GM10847 (cell line): ENCODE results near the gene NT5C3B.
A peak's percentile ranks its signal among the peaks of the same experiment; 100 is the strongest.

Source experiments
- POLR2A ChIP-seq: IDR thresholded peaks from 2 replicates; pipeline ENCODE4 v1.6.1; 2011; ENCODE audit not compliant: insufficient read length; ENCODE audit errors: extremely low read depth

Gene NT5C3B

GRCh38 chr17:41835800-41836549 lies at the start of gene NT5C3B:
NT5C3B (minus strand) TSS chr17:41836232; CDS start chr17:41836193, 39 bp downstream.
- peak; percentile 43 for TF ChIP-seq POLR2A

- no peak for TF ChIP-seq POLR2A
Measured at GRCh38 chr17:41885733-41886132, 49.7 kb upstream of the NT5C3B start.

GRCh38 chr17:41882756-41883155 lies 46.7 kb upstream of the NT5C3B start:
- no peak for TF ChIP-seq POLR2A

DNA sequence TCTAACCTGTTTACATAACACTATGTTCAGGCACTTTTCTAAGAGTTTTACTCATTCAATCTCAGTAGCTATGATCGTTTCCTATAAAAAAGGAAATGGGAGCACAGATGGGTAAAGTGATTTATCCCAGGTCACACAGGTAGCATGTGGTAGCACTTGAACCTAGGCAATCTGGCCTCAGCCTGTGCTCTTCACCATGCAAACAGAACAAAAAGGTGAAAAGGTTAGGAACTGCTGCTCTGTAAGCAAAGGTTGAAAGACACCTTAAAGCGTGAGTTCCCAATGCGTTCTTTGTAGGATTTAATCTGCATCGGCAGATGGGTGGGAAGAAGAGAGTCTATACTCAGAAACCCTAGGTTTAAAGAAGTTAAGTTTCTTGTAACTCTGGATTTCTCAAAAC lies 44.1 kb upstream of the NT5C3B start:
- TF ChIP-seq POLR2A, result no peak

GRCh38 chr17:41873559-41874292 lies 37.7 kb upstream of the NT5C3B start:
- no peak for TF ChIP-seq POLR2A

- TF ChIP-seq POLR2A, result no peak
Measured at GRCh38 chr17:41871789-41872188, 35.8 kb upstream of the NT5C3B start.

GRCh38 chr17:41870627-41871026 lies 34.6 kb upstream of the NT5C3B start:
- TF ChIP-seq POLR2A, result no peak

DNA sequence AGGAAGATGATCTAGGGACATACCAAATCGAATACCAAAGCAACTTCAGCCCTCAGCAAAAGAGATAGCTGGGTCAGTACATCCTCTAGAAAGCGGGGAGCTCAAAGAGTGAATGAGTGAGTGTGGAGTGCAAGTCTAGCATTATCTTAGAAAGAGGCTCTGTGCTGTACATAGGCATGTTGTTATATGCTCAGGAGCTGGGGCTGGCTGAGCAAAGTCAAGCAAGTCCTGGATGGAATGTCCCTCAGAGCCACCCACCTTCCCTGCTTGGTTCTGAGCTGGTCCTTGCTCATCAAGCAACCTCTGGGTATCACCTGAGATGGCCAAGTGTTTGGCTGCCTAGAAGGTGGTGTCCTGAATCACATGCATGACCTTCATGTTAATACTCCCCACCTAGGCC lies 34.1 kb upstream of the NT5C3B start:
- no peak for TF ChIP-seq POLR2A

- no peak for TF ChIP-seq POLR2A
Measured at GRCh38 chr17:41869426-41869825, 33.4 kb upstream of the NT5C3B start.

DNA sequence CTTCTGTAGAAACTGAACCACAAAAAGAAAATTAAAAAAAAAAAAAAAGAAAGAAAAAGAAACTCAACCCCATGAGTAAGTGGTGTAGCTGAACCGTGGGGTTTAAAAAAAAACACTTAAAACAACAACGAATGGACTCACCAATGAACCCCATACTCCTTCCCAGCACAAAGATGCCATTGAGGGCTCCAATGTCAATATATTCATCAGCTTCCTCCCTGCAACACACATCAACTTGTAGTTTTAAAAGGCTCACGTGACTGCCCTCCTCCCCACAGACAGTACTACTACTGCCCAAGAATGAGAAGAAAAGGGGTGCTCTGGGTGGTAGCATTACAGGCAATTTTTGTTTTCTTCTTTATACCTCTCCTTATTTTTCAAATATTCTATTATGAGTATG lies 32.5 kb upstream of the NT5C3B start:
- no peak for TF ChIP-seq POLR2A

DNA sequence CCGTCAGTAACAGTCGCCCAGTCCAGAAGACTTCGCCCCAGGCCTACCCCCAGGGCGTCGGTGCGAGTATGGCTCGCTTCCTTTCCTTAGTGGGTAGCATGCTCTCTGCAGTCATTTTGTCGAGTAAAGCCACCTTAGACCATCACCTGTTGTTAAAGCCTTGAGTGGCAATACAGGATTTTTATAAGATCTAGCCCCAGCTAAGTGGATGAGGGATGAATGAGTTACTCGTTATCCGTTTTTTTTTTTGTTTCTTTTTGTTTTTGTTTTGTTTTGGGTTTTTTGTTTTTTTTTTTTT lies 29.5 kb upstream of the NT5C3B start:
- no peak for TF ChIP-seq POLR2A

DNA sequence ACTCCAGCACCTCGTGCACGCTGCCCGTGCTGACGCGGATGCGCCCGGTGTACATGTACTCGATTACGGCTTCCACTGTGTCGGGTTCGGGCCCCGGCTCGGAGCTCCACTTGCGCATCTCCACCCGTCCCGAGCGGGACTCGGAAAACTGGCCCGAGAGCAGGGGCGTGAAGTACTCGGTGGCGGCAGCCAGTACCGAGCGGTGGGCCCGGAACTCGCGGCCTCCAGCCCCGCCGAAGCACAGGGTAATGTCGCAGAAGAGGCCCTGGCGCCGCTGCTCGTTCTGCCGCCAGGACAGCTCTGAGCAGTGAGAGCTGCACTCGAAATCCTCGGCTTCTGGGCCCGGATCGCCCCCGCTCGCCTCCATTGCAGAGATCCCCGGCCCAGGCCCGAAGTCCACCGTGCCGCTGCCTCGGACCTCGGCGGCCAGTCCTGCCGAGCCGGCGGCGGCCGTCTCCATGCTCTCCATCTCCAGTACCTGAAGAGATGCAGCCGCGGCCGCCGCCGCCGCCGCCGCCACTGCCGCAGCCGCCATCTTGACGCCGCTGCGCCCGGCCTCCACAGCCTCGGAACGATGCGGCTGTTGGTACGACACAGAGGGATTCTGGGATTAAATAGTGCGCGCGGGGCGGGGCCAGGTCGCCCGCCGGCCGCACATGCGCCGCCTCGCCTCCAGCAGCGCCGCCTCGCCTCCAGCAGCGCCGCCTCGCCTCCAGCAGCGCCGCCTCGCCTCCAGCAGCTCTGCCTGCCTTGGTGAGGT lies 29.0 kb upstream of the NT5C3B start, which contains the start of gene KLHL11:
TSS of gene KLHL11 (minus strand) at position 588 of the 760 bp plus-strand sequence. CDS start at position 535, 53 bp downstream.
- peak; percentile 96 for TF ChIP-seq POLR2A

DNA sequence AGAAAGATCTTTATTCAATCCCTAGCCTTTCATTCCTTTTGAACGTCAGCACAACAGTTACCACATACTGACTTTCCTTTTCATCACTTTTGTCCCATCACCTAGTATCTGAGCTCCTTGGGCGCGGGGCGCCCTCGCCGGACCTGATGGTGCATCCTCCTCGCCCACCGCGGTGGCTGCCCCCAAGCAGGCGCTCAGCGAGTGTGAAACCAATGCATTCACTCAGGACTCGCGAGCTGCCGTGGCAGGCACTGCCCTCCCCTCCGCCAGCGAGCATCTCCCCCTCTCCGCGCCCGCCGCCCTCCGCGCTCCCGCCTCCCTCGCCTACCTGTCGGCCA lies 28.4 kb upstream of the NT5C3B start:
- TF ChIP-seq POLR2A, result no peak

DNA sequence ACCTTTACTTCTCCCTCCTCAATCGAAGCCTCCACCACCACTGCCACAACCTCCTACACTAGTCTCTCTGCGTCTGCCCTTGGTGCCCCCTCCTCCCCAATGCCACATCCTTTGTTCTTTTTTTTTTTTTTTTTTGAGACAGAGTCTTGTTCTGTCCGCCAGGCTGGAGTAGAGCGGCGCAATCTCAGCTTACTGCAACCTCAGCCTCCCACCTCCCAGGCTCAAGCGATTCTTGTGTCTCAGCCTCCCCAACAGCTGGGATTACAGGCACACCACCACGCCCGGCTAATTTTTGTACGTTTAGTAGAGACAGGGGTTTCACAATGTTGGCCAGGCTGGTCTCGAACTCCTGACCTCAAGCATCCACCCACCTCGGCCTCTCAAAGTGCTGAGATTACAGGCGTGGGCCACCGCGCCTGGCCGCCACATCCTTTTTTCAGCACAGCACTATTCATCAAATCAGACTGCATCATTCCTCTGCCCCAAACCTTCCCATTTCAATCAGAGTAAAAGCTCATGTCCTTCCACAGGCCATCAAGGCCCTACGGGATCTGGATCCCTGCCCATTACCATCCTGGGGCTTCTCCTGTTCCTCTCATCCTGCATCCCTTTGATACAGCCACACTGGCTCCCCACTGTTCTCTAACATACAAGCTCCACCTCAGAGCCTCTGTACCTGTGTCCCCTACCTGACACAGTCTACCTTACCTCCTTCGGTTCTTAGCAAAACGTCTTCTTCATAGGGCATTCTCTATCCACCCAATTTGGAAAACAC lies 27.2 kb upstream of the NT5C3B start:
- TF ChIP-seq POLR2A, result no peak

- TF ChIP-seq POLR2A, result no peak
Measured at GRCh38 chr17:41860254-41860931, 24.4 kb upstream of the NT5C3B start.

- TF ChIP-seq POLR2A, result no peak
Measured at GRCh38 chr17:41849251-41849990, 13.4 kb upstream of the NT5C3B start.
